A549 treated with RU486 at 1 μM for 4 hours (cell line): ENCODE measurements around the gene GRM4. TPM values are rescaled to one million over a fixed set of nuclear protein-coding genes. Genes with fewer than 3 reads are reported as not detected.

Source experiments
- total RNA-seq: library from RNA; stranded (reverse); fragments of 200-300 nt; extraction: Qiagen RNA extraction; gene quantifications from 5 replicates; pipeline ENCODE4 v1.2.3, GENCODE V29; 2022; ENCODE audit warnings: low read depth

GRM4 gene
- total RNA-seq, result 0.05 to 0.10 TPM (median 0.07 TPM) in 3 of 5 replicates, not detected in the others

GRCh38 chr6:34146021-34146782 is at the start of gene GRM4:
TSS of gene GRM4 (minus strand) at chr6:34146087. CDS start at chr6:34133496, 12,591 bp downstream.

Other genes with a start within 250 kb of the GRM4 start
- gene HMGA1, start 90.8 kb upstream of the GRM4 start, total RNA-seq, result 535 to 704 TPM (median 665 TPM) in 5 replicates
- gene SMIM29, start 102.9 kb upstream of the GRM4 start, total RNA-seq, result 18.1 to 30.9 TPM (median 28.9 TPM) in 5 replicates
- 5.8 to 8.6 TPM (median 6.4 TPM) in 5 replicates for gene NUDT3, start 246.6 kb upstream of the GRM4 start, total RNA-seq